ENCODE measurements around the gene C4B. TPM values are rescaled to one million over a fixed set of nuclear protein-coding genes. Genes with fewer than 3 reads are reported as not detected.
"Not testable (repeated sequence)": the region's sequence is repeated elsewhere in the genome, so short reads cannot be mapped to it uniquely, and the experiment has no call there.

The C4B gene
- total and polyA plus RNA-seq, 2 donors (not counting 3 experiments of a cell fraction or from before 2014, with no cell fraction given), result 4.4 to 6.3 TPM

- H3K4me2 ChIP-seq (ENCODE audit: insufficient read depth, low read length); intact Hi-C loops (cut with micrococcal nuclease); H3K36me3 ChIP-seq (ENCODE audit: control insufficient read depth in 2 of 2, extremely low read depth in 1 of 2, insufficient read depth in 2 of 2, low read length in 2 of 2); dilution Hi-C loops (cut with MboI; ENCODE audit: extremely low pct_ligation_motif_present, low sequenced_read_pairs); H4K20me1 ChIP-seq (replicated peaks; ENCODE audit: control insufficient read depth, extremely low read depth, insufficient read depth, low read length); BruUV-seq (replicated peaks); CTCF ChIA-PET; DNase-seq (ENCODE audit: low read depth, low spot score); FAIRE-seq; H3K9me1 ChIP-seq (replicated peaks; ENCODE audit: control insufficient read depth, extremely low read depth, insufficient read depth, low read length); H3K27me3 ChIP-seq (ENCODE audit: control insufficient read depth in 2 of 2, insufficient read depth in 2 of 2, low read length in 2 of 2); H3K4me3 ChIP-seq (replicated peaks in 1 of 3; ENCODE audit: insufficient read depth in 1 of 3, low read depth in 1 of 3, low read length in 3 of 3); H2AFZ ChIP-seq (ENCODE audit: low read depth, low read length); H3K9me3 ChIP-seq (replicated peaks; ENCODE audit: control insufficient read depth, insufficient read depth, low read length); H3K4me1 ChIP-seq (ENCODE audit: control insufficient read depth, extremely low read depth, insufficient read depth, low read length); H3K9ac ChIP-seq (replicated peaks; ENCODE audit: extremely low read depth, insufficient read depth, low read length); H3K27ac ChIP-seq (ENCODE audit: insufficient read depth, low read depth, low read length); H3K79me2 ChIP-seq (ENCODE audit: control insufficient read depth, insufficient read depth, low read length); POLR2A ChIA-PET: not testable (repeated sequence)
These were observed 7.5 kb upstream of the C4B start for GRCh38 chr6:32007086-32007485.

DNA sequence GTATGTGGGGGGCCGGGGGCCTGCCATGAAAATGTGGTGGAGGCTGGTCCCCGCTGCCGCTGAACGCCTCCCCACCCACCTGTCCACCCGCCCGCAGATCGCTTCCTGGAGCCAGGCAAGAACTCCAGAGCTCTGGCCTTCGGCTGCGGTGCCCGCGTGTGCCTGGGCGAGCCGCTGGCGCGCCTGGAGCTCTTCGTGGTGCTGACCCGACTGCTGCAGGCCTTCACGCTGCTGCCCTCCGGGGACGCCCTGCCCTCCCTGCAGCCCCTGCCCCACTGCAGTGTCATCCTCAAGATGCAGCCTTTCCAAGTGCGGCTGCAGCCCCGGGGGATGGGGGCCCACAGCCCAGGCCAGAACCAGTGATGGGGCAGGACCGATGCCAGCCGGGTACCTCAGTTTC, 6.6 kb upstream of the C4B start:
- dilution Hi-C loops (cut with MboI; ENCODE audit: extremely low pct_ligation_motif_present, low sequenced_read_pairs); H3K4me1 ChIP-seq (ENCODE audit: control insufficient read depth, extremely low read depth, insufficient read depth, low read length); H3K9ac ChIP-seq (replicated peaks; ENCODE audit: extremely low read depth, insufficient read depth, low read length); intact Hi-C loops (cut with micrococcal nuclease); H3K27me3 ChIP-seq (ENCODE audit: control insufficient read depth in 2 of 2, insufficient read depth in 2 of 2, low read length in 2 of 2); POLR2A ChIA-PET; H2AFZ ChIP-seq (ENCODE audit: low read depth, low read length); H3K9me1 ChIP-seq (replicated peaks; ENCODE audit: control insufficient read depth, extremely low read depth, insufficient read depth, low read length); H3K4me3 ChIP-seq (replicated peaks in 1 of 3; ENCODE audit: insufficient read depth in 1 of 3, low read depth in 1 of 3, low read length in 3 of 3); CTCF ChIA-PET; H4K20me1 ChIP-seq (replicated peaks; ENCODE audit: control insufficient read depth, extremely low read depth, insufficient read depth, low read length); BruUV-seq (replicated peaks); DNase-seq (ENCODE audit: low read depth, low spot score); H3K9me3 ChIP-seq (replicated peaks; ENCODE audit: control insufficient read depth, insufficient read depth, low read length); FAIRE-seq; H3K27ac ChIP-seq (ENCODE audit: insufficient read depth, low read depth, low read length); H3K4me2 ChIP-seq (ENCODE audit: insufficient read depth, low read length); H3K79me2 ChIP-seq (ENCODE audit: control insufficient read depth, insufficient read depth, low read length); H3K36me3 ChIP-seq (ENCODE audit: control insufficient read depth in 2 of 2, extremely low read depth in 1 of 2, insufficient read depth in 2 of 2, low read length in 2 of 2): not testable (repeated sequence)

- CTCF ChIA-PET; FAIRE-seq; H3K9me3 ChIP-seq (replicated peaks; ENCODE audit: control insufficient read depth, insufficient read depth, low read length); H3K9me1 ChIP-seq (replicated peaks; ENCODE audit: control insufficient read depth, extremely low read depth, insufficient read depth, low read length); H3K79me2 ChIP-seq (ENCODE audit: control insufficient read depth, insufficient read depth, low read length); H3K27me3 ChIP-seq (ENCODE audit: control insufficient read depth in 2 of 2, insufficient read depth in 2 of 2, low read length in 2 of 2); H3K4me3 ChIP-seq (replicated peaks in 1 of 3; ENCODE audit: insufficient read depth in 1 of 3, low read depth in 1 of 3, low read length in 3 of 3); H3K4me1 ChIP-seq (ENCODE audit: control insufficient read depth, extremely low read depth, insufficient read depth, low read length); BruUV-seq (replicated peaks); H3K36me3 ChIP-seq (ENCODE audit: control insufficient read depth in 2 of 2, extremely low read depth in 1 of 2, insufficient read depth in 2 of 2, low read length in 2 of 2); DNase-seq (ENCODE audit: low read depth, low spot score); H3K9ac ChIP-seq (replicated peaks; ENCODE audit: extremely low read depth, insufficient read depth, low read length); H4K20me1 ChIP-seq (replicated peaks; ENCODE audit: control insufficient read depth, extremely low read depth, insufficient read depth, low read length); H3K27ac ChIP-seq (ENCODE audit: insufficient read depth, low read depth, low read length); POLR2A ChIA-PET; H3K4me2 ChIP-seq (ENCODE audit: insufficient read depth, low read length); H2AFZ ChIP-seq (ENCODE audit: low read depth, low read length); intact Hi-C loops (cut with micrococcal nuclease); dilution Hi-C loops (cut with MboI; ENCODE audit: extremely low pct_ligation_motif_present, low sequenced_read_pairs): not testable (repeated sequence)
These were observed 6.0 kb upstream of the C4B start for GRCh38 chr6:32008616-32009015.

DNA sequence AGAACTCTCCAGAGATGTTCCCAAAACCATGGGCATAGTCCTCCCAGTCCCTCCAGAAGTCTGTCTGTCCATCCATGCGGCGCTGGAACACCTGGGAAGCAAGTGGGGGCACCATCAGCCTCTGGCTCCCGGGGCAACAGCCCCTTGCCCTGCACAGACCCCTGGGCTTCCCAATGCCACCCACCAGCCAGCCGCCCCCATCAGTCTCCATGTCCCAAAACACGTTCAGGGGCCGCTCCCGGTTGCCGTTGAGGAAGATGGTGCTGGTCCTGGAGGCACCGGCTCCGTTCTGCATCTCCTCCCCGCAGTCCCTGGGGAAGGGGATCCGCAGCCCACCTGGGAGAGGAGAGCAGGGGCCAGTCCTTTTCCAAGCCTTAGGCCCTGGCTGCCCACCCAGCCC, 5.1 kb upstream of the C4B start:
- H3K9me3 ChIP-seq (replicated peaks; ENCODE audit: control insufficient read depth, insufficient read depth, low read length); DNase-seq (ENCODE audit: low read depth, low spot score); H3K4me2 ChIP-seq (ENCODE audit: insufficient read depth, low read length); POLR2A ChIA-PET; dilution Hi-C loops (cut with MboI; ENCODE audit: extremely low pct_ligation_motif_present, low sequenced_read_pairs); BruUV-seq (replicated peaks); H2AFZ ChIP-seq (ENCODE audit: low read depth, low read length); H3K79me2 ChIP-seq (ENCODE audit: control insufficient read depth, insufficient read depth, low read length); H3K9ac ChIP-seq (replicated peaks; ENCODE audit: extremely low read depth, insufficient read depth, low read length); H3K36me3 ChIP-seq (ENCODE audit: control insufficient read depth in 2 of 2, extremely low read depth in 1 of 2, insufficient read depth in 2 of 2, low read length in 2 of 2); H3K27me3 ChIP-seq (ENCODE audit: control insufficient read depth in 2 of 2, insufficient read depth in 2 of 2, low read length in 2 of 2); CTCF ChIA-PET; H4K20me1 ChIP-seq (replicated peaks; ENCODE audit: control insufficient read depth, extremely low read depth, insufficient read depth, low read length); intact Hi-C loops (cut with micrococcal nuclease); H3K27ac ChIP-seq (ENCODE audit: insufficient read depth, low read depth, low read length); H3K4me1 ChIP-seq (ENCODE audit: control insufficient read depth, extremely low read depth, insufficient read depth, low read length); H3K9me1 ChIP-seq (replicated peaks; ENCODE audit: control insufficient read depth, extremely low read depth, insufficient read depth, low read length); H3K4me3 ChIP-seq (replicated peaks in 1 of 3; ENCODE audit: insufficient read depth in 1 of 3, low read depth in 1 of 3, low read length in 3 of 3); FAIRE-seq: not testable (repeated sequence)
